WTC11 (cell line): ENCODE measurements around the gene SART1.

Experiments
- GABPB1 ChIP-seq: sonication (generic); formaldehyde crosslinking; IDR thresholded peaks from 2 replicates; pipeline ENCODE4 v1.8.1; 2023; ENCODE audit warnings: mild to moderate bottlenecking, missing genetic modification reagents
- MXD4 ChIP-seq: fragments of 250-450 bp; sonication (Bioruptor Pico); IDR thresholded peaks from 2 replicates; pipeline ENCODE4 v1.8.0; 2021; ENCODE audit warnings: mild to moderate bottlenecking, moderate library complexity, borderline replicate concordance
- SP1 ChIP-seq: sonication (generic); formaldehyde crosslinking; conservative IDR thresholded peaks from 2 replicates; pipeline ENCODE4 v1.8.1; 2022; ENCODE audit warnings: missing genetic modification reagents
- TEAD4 ChIP-seq: sonication (generic); formaldehyde crosslinking; IDR thresholded peaks from 2 replicates; pipeline ENCODE4 v1.8.0; 2022; ENCODE audit warnings: mild to moderate bottlenecking, missing genetic modification reagents
- TF ChIP-seq, protein P1 (sequence below): fragments of 200-600 bp; IDR thresholded peaks from 2 replicates; pipeline ENCODE4 v1.8.0; 2022; ENCODE audit warnings: antibody characterized with exemption
- TF ChIP-seq, protein P2 (sequence below): sonication (generic); formaldehyde crosslinking; conservative IDR thresholded peaks from 2 replicates; pipeline ENCODE4 v1.8.1; 2022; ENCODE audit warnings: mild to moderate bottlenecking, missing genetic modification reagents
- TF ChIP-seq, protein P3 (sequence below): sonication (generic); formaldehyde crosslinking; IDR thresholded peaks from 2 replicates; pipeline ENCODE4 v1.8.0; 2022; ENCODE audit warnings: mild to moderate bottlenecking, missing genetic modification reagents
- TF ChIP-seq, protein P4 (sequence below): sonication (generic); formaldehyde crosslinking; IDR thresholded peaks from 2 replicates; pipeline ENCODE4 v1.8.1; 2022; ENCODE audit warnings: low read depth, missing genetic modification reagents, borderline replicate concordance
- TF ChIP-seq, protein P5 (sequence below): sonication (generic); formaldehyde crosslinking; IDR thresholded peaks from 2 replicates; pipeline ENCODE4 v1.8.1; 2023; ENCODE audit warnings: mild to moderate bottlenecking, missing genetic modification reagents, borderline replicate concordance
- TF ChIP-seq, protein P6 (sequence below): sonication (generic); formaldehyde crosslinking; IDR thresholded peaks from 2 replicates; pipeline ENCODE4 v1.8.0; 2023; ENCODE audit warnings: missing genetic modification reagents
- TF ChIP-seq, protein P7 (sequence below): sonication (generic); formaldehyde crosslinking; IDR thresholded peaks from 2 replicates; pipeline ENCODE4 v1.8.1; 2023; ENCODE audit warnings: mild to moderate bottlenecking, missing genetic modification reagents, moderate library complexity
- TF ChIP-seq, protein P8 (sequence below): sonication (generic); formaldehyde crosslinking; IDR thresholded peaks from 2 replicates; pipeline ENCODE4 v1.8.0; 2022; ENCODE audit warnings: mild to moderate bottlenecking, missing genetic modification reagents

DNA sequence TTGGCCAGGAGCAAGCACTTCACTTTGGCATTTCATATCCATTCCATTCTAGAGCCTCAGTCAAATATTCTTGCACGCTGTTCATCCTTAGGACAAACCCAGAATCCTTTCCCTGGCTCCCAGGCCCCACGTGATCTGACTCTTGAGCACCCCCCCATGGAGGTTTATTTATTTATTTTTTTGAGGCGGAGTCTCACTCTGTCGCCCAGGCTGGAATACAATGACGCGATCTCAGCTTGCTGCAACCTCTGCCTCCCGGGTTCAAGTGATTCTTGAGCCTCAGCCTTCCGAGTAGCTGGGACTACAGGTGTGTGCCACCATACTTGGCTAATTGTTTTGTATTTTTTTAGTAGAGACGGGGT is 29.0 kb upstream of the SART1 start:
- TF ChIP-seq, protein P1, sequence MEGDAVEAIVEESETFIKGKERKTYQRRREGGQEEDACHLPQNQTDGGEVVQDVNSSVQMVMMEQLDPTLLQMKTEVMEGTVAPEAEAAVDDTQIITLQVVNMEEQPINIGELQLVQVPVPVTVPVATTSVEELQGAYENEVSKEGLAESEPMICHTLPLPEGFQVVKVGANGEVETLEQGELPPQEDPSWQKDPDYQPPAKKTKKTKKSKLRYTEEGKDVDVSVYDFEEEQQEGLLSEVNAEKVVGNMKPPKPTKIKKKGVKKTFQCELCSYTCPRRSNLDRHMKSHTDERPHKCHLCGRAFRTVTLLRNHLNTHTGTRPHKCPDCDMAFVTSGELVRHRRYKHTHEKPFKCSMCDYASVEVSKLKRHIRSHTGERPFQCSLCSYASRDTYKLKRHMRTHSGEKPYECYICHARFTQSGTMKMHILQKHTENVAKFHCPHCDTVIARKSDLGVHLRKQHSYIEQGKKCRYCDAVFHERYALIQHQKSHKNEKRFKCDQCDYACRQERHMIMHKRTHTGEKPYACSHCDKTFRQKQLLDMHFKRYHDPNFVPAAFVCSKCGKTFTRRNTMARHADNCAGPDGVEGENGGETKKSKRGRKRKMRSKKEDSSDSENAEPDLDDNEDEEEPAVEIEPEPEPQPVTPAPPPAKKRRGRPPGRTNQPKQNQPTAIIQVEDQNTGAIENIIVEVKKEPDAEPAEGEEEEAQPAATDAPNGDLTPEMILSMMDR: no peak
- no peak for TF ChIP-seq SP1 (CRISPR knock-in tag)
- TF ChIP-seq GABPB1: no peak
- TF ChIP-seq, protein P2, sequence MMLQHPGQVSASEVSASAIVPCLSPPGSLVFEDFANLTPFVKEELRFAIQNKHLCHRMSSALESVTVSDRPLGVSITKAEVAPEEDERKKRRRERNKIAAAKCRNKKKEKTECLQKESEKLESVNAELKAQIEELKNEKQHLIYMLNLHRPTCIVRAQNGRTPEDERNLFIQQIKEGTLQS (CRISPR knock-in tag): no peak
- TF ChIP-seq, protein P3, sequence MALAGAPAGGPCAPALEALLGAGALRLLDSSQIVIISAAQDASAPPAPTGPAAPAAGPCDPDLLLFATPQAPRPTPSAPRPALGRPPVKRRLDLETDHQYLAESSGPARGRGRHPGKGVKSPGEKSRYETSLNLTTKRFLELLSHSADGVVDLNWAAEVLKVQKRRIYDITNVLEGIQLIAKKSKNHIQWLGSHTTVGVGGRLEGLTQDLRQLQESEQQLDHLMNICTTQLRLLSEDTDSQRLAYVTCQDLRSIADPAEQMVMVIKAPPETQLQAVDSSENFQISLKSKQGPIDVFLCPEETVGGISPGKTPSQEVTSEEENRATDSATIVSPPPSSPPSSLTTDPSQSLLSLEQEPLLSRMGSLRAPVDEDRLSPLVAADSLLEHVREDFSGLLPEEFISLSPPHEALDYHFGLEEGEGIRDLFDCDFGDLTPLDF (CRISPR knock-in tag): no peak
- TF ChIP-seq, protein P4, sequence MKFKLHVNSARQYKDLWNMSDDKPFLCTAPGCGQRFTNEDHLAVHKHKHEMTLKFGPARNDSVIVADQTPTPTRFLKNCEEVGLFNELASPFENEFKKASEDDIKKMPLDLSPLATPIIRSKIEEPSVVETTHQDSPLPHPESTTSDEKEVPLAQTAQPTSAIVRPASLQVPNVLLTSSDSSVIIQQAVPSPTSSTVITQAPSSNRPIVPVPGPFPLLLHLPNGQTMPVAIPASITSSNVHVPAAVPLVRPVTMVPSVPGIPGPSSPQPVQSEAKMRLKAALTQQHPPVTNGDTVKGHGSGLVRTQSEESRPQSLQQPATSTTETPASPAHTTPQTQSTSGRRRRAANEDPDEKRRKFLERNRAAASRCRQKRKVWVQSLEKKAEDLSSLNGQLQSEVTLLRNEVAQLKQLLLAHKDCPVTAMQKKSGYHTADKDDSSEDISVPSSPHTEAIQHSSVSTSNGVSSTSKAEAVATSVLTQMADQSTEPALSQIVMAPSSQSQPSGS (CRISPR knock-in tag): no peak
- TF ChIP-seq, protein P5, sequence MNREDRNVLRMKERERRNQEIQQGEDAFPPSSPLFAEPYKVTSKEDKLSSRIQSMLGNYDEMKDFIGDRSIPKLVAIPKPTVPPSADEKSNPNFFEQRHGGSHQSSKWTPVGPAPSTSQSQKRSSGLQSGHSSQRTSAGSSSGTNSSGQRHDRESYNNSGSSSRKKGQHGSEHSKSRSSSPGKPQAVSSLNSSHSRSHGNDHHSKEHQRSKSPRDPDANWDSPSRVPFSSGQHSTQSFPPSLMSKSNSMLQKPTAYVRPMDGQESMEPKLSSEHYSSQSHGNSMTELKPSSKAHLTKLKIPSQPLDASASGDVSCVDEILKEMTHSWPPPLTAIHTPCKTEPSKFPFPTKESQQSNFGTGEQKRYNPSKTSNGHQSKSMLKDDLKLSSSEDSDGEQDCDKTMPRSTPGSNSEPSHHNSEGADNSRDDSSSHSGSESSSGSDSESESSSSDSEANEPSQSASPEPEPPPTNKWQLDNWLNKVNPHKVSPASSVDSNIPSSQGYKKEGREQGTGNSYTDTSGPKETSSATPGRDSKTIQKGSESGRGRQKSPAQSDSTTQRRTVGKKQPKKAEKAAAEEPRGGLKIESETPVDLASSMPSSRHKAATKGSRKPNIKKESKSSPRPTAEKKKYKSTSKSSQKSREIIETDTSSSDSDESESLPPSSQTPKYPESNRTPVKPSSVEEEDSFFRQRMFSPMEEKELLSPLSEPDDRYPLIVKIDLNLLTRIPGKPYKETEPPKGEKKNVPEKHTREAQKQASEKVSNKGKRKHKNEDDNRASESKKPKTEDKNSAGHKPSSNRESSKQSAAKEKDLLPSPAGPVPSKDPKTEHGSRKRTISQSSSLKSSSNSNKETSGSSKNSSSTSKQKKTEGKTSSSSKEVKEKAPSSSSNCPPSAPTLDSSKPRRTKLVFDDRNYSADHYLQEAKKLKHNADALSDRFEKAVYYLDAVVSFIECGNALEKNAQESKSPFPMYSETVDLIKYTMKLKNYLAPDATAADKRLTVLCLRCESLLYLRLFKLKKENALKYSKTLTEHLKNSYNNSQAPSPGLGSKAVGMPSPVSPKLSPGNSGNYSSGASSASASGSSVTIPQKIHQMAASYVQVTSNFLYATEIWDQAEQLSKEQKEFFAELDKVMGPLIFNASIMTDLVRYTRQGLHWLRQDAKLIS (CRISPR knock-in tag): no peak
- no peak for TF ChIP-seq TEAD4 (CRISPR knock-in tag)
- TF ChIP-seq, protein P6, sequence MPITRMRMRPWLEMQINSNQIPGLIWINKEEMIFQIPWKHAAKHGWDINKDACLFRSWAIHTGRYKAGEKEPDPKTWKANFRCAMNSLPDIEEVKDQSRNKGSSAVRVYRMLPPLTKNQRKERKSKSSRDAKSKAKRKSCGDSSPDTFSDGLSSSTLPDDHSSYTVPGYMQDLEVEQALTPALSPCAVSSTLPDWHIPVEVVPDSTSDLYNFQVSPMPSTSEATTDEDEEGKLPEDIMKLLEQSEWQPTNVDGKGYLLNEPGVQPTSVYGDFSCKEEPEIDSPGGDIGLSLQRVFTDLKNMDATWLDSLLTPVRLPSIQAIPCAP (CRISPR knock-in tag): no peak
- TF ChIP-seq, protein P7, sequence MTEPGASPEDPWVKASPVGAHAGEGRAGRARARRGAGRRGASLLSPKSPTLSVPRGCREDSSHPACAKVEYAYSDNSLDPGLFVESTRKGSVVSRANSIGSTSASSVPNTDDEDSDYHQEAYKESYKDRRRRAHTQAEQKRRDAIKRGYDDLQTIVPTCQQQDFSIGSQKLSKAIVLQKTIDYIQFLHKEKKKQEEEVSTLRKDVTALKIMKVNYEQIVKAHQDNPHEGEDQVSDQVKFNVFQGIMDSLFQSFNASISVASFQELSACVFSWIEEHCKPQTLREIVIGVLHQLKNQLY (CRISPR knock-in tag): no peak
- no peak for TF ChIP-seq MXD4 (CRISPR knock-in tag)
- TF ChIP-seq, protein P8, sequence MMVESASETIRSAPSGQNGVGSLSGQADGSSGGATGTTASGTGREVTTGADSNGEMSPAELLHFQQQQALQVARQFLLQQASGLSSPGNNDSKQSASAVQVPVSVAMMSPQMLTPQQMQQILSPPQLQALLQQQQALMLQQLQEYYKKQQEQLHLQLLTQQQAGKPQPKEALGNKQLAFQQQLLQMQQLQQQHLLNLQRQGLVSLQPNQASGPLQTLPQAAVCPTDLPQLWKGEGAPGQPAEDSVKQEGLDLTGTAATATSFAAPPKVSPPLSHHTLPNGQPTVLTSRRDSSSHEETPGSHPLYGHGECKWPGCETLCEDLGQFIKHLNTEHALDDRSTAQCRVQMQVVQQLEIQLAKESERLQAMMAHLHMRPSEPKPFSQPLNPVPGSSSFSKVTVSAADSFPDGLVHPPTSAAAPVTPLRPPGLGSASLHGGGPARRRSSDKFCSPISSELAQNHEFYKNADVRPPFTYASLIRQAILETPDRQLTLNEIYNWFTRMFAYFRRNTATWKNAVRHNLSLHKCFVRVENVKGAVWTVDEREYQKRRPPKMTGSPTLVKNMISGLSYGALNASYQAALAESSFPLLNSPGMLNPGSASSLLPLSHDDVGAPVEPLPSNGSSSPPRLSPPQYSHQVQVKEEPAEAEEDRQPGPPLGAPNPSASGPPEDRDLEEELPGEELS (CRISPR knock-in tag): no peak
